HG03139 (cell line): ENCODE measurements around the gene CLIC6.
"Not testable (repeated sequence)": the region's sequence is repeated elsewhere in the genome, so short reads cannot be mapped to it uniquely, and the experiment has no call there.

Experiments
- ATAC-seq: cut with Tn5 transposase; IDR thresholded peaks from one replicate; pipeline ENCODE4 v1.9.1; 2021; ENCODE audit not compliant: unreplicated experiment

The CLIC6 gene

DNA sequence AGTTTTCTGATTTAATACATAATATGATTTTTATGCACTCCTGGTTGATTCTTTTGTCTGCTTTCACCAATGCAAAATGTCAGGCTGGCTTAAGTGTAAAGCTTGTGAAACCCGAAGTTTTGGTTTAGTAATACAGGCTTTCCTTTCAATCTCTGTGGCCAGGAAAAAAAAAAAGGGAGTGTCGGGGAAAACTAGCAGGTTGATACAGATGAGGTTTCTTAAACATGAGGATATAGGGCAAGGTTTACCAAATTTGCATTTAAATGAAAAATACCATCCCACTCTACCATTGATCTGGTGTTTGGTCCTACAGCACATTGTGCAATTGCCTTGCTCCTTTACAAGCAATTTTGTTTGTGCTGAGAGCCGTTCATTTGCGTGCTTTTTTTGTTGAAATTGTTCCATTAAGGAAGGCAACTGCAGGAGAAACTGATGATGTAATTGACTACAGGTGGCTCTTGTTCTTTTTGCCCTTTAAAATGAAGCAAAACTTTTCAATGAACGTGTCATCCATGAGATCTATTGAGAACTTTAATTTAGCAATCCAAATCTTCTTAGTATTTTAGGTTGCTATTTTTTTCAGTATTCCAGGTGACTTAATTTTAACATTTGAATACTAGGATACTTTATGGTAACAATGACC, 22.7 kb downstream of the CLIC6 start:
- no peak for ATAC-seq

DNA sequence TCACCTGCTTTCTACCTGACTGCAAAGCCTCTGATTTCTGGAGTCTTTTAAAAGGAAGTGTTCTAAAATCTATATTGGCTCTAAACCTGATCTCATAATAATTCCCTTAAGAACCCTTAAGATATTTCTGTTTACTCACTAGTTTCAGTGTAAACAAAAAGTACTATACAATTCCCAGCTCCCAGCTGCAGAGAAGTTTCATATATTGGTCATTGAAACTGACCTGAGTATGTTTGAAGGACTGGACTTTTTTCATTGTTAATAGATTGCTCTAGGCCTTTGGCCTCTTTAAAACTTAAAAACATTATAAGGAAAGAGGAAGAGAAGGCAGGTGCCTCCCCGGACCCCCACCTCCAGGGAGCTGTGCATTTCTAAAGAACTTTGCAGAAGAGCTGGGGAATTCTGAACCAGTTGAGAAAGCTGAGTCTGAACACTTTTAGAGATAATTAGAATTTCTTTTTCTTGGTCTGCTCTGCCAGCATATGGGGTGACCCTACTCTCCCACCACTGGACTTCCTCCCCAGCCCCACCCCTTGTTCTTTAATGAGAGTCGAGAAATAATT, 23.7 kb downstream of the CLIC6 start:
- ATAC-seq, result no peak

DNA sequence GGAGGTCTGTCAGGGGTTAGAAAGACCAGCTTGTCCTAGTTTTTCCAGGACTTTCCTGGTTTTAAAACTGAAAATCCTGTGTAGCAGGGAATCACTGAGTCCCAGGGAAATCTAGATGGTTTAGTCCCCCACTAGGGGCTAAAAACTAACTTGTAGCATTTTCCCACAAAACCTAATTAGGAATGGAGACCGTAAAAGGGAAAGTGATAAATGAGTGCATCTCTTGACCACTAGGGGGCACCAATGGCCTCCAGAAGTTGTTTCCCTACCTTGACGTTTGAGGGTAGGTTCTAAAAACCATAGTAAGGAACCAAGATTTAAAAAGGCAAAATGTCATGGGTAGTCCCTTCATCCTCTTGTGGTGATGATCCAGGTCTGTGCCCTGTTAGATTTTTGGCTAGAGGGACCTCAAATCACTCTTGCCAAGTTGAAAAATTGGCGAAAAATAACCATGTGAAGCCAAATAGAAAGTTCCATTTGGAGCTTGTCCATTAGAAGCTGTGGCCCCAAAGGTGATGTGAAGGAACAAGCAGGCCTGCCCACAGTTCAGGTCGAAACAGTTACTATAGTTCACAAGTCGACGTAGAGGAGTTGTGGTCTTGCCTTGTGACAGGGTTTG, 24.5 kb downstream of the CLIC6 start:
- ATAC-seq, result no peak

DNA sequence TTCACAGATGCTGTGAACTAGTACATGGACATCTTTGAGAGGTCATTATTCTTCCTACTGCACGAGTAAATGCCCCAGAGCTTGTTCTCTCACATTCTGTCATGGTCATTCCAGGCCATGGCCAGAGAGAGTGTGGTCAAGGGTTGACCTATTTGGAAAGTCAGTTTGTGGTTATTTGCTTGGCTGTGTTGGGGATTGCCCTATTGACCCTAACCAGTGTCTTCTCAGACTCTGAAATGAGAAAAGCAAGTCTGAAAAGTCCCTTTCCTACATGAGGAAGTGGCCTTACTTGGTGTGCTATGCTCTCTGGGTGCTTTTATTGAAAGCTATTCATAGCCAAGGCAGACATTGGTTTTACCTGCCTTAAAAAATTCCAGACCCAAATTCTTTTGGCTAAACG, 26.6 kb downstream of the CLIC6 start:
- ATAC-seq, result no peak

DNA sequence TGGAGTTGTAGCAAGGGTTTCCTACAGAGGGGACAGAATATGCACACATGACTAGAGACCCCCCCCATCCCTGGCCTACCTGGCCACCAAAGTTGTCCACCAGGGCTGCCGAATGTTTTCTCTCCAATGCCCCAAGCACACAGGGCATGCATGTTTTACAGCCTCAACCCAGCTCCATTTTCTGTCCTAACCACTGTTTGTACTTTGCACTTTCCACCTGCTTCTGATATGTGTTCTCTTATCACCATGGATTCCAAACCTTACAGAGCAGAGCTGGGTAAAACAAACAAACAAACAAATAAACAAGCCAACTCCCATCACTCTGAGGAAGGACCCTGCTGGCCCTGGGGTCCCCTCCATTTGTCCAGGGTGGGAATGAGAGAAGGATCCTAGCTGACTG, 27.3 kb downstream of the CLIC6 start:
- no peak for ATAC-seq

DNA sequence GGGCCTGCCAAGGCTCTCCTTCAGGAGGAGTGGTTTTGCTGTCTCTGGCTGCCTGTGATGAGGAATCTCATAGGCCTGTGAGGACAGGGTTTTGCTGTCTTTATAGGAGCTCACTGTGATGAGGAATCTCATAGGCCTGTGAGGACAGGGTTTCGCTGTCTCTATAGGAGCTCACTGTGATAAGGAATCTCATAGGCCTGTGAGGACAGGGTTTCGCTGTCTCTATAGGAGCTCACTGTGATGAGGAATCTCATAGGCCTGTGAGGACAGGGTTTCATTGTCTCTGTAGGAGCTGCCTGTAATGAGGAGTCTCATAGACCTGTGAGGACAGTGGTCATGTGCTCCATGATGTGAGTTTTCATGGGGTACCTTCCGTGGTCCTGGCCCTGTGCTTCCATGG, 29.0 kb downstream of the CLIC6 start:
- no peak for ATAC-seq

DNA sequence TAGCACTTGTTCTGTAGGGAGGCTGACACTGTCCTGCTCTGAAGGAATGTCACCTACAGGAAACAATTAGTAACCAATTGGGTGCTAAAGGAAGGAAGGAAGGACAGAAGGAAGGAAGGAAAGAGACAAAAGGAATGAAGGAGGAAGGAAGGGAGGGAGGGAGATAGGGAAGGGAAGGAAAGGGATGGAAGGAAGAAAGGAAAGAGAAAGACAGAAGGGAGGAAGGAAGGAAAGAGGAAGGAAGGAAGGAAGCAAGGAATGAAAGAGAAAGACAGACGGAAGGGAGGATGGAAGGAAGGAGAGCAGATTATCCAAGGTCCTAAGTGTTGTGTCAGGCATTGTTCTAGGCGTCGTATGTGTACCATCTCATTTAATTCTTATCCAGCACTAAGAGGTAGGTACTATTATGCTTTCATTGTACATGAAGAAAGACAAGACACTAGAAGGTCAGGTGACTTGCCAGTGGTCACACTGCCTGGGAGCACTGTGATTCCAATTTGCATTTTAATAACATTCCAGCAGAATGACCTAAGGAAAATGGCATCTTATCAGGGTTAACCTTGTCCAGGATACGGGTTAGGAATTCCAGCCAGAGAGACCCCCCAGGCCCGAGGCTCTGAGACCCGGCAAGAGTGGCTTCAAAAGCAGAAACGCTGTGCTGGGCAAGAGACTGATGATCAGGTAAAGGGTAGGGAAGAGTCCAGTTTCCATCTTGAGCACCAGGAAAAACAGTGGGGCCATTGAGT, 29.6 kb downstream of the CLIC6 start:
- no peak for ATAC-seq

DNA sequence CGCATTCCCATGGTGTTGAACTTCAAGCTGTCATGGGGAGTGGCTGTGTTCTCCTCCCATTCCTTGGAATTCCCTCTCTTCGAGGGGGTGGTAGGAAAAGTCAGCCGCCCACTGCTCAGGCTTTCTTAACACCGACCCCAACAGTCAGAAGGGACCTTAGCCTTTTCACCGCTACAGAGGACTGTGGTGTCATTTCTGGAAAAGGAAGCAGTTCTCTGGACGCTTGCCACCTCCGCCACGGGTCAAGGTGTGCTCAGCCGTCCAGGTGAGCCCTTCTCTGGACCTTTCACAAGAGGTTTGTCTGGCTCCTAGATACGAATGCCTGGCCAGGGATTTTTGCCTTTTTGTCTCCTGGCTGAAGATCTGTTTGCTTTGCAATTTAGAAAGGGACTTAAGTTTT, 31.8 kb downstream of the CLIC6 start:
- no peak for ATAC-seq

DNA sequence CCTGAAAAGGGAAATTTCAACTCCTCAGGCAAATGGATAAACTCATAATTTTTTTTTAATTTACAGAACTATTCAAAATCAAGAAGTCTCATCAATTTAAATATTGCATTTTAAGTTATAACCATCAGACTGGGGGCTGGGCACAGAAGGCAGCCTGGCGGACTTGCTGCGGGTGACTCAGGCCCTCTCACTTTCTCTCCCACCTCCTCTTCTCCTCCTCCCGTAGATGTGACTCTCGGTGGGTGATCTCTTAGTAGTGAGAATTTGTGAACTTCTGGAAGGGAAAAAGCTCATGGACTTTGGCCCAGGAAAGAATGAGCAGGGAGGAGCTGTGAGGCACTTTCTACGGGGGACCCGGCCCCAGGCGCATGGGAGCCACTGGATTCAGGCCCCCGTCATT, 32.9 kb downstream of the CLIC6 start:
- ATAC-seq, result no peak

DNA sequence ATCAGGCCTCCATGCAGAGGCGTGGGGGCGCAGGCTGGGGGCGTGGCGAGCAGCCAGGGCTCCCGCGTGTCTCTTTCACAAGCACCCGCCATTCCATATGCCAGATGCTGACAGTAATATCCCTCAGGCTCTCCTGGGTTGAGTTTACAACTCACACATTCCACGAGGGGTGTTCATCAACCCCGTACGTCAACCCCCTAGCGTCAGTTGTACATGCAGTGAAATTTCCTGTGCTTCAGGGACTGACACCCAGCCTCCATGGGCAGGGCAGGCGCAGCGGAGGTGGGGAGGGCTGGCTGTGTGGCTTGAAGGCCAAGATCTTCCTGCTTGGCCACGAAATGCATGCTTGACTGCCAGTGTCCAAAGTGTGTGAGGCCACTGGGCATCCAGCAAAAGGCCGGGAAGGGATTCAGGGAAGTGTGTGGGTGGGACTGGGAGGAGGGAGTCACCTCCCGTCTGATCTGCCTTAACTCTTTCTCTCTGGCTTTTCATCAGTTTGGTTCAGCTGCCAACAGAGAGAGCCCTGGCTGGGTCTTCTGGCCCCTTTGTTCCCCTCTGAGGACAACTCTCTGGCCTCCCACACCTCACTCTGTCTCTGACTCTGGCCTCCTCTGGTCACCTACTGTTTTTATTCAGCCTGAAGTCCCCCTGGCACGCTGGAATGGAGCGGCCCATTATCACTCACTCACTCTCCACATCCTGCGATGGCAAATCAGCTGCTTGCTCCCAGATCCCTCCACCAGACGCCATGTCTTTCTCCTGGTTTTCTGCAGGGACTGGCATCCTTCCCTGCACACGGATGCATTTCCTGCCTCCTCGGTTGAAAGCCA, 33.8 kb downstream of the CLIC6 start:
- ATAC-seq, result no peak

DNA sequence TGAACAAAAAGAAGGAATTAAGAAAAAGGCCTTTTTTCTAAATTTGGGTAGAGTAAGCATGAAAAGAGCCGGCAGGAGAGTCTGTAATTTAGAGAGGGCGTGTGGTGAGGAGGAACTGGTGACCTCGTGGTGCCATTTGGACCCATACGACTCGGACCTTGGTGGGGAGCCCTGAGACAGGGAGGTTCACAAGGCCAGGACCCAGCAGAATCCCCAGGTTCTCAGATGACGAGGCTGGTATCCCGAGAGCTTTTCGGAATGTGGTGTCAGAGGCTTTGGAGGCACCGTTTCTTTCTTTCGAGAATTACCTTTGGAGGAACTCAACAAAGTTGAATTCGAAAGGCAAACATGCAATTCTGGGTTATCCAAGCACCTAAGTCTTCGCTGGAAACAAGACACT, 34.8 kb downstream of the CLIC6 start:
- no peak for ATAC-seq

DNA sequence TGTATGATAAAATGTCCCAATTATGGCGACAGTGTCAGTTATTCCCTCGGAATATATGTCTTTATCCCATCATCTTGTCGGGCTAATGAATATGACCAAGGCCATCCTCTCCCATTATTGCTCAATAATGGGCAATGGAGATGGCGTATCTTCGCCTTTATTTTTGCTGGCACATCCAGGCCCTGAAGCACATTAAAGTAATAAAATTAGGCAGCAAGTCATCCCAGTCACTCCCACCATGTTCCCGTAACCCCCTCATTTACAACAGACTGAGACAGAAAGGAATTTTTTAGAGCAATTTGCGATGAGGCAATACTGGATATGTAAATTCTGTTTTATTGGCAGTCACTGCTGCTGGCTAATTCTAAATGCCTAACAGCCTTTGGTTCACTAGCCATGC, 35.3 kb downstream of the CLIC6 start:
- no peak for ATAC-seq

DNA sequence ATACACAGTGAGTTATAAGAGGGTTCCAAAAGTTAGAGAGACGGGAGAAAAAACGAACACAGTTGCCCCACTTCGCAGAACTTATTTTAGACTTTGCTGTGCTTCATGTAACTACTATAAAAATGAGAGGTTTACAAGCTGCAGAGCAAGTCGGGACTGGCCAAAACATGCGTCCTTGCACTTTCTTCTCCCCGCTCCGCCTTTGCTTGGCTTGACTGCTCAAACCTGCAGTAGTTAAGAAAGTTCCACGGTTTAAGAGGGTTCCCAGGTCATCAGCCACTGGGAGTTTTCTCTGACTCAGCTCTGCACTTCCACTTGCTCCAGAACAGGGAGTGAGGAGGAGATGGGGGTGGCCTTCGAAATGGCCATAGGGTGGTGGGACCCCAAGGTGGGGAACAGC, 36.2 kb downstream of the CLIC6 start:
- no peak for ATAC-seq

DNA sequence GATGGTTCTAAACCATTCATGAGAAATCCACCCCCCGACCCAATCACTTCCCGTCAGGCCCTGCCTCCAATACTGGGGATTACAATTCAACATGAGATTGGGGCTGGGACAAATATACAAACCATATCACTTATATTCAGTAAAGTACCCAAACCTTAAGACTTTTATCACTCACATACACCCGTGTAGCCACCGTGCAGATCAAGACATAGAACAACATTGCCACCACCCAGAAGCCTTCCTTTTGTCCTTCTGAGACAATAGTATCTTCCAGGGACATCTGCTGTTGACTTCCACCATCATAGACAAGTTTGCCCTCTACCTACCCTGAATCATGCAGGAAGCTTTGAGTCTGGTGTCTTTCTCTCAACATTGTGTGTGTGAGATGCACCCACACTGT, 37.5 kb downstream of the CLIC6 start:
- ATAC-seq, result no peak

DNA sequence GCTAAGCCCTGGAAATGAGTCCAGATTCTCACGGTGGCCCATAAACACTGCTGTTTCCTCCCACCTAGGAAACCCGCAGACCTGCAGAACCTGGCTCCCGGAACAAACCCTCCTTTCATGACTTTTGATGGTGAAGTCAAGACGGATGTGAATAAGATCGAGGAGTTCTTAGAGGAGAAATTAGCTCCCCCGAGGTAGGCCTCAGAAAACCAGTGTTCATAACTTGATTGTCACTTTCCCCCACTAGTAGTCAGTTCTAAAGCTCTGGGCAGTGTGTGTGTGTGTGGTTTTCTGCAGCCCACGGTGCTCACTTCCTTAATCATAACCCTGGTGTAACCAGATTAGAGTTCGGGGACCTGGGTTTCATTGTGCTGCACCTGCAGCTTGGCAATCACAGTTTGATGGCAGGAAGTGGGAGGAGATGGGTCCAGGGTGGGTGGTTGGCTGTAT, 39.1 kb downstream of the CLIC6 start:
- ATAC-seq, result peak; percentile 94

DNA sequence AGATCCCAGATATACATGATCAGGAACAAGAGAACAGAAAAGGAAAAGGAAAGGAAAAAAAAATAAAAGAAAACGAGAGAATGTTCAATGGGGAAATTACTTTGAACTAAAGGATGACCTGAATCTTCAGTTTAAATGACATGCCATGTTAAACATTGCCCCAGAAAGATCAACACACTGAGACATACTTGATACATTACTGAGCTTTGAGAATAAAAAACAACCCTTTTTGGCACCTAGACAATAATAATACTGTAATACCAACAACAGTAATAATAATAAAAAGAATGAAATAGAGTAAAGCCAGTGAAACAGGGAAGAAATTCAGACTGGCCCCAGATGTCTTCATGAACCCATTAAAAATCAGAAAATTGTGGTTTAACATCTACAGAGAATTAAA, 44.8 kb downstream of the CLIC6 start:
- no peak for ATAC-seq

DNA sequence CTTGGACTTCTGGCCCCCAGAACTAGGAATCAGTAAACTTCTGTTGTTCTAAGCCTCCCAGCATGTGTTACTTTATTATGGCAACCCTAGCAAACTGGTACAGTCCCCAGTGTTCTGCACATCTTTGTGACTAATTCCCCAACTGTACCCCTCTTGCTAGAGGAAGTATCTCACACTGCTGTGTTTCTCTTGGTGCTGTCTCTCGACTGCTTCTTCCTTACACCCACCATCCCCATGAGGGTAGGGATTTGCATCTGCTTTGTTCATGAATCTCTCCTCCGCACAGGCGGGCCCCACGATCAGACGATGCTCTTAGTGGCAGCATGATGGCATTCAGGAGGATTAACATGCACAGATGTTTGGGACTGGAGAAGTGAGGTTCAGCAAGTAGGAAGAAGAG, 46.7 kb downstream of the CLIC6 start:
- ATAC-seq, result no peak

DNA sequence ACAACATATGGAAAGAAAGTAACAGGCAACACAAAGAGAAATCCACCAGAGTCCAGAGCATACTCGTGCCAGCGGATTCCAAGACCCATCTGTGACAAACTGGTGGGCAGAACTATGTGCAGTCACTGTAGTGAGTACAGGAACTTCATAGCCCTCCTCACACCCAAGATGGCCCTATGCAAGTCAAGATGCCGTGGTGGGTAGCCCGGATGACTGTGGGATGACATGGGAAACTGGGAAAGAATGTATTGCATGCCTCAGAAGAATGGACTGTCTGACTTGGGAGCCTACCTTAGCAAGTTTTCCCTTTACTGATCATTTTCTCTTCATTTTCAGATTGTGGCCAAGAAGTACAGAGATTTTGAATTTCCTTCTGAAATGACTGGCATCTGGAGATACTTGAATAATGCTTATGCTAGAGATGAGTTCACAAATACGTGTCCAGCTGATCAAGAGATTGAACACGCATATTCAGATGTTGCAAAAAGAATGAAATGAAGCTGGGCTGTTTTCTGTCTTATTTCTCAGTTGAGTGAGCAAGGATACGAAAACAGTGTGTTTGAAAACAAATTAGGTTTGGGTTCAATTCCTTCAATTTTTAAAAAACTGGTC, 47.3 kb downstream of the CLIC6 start:
- no peak for ATAC-seq

DNA sequence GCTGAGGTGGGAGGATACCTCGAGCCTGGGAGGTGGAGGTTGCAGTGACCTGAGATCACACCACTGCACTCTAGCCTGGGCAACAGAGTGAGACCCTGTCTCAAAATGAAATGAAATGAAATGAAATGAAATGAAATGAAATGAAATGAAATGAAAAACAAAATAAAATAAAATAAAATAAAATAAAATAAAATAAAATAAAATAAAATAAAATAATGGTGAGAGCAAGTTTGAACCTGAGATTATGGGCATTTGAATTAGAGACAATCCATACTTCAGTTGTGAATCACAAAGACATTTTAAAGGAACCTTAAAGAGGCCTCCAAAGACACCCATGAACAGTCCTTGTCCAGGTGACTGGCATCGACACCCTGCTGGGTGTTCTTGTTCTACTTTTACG, 49.7 kb downstream of the CLIC6 start:
- ATAC-seq, result not testable (repeated sequence)

DNA sequence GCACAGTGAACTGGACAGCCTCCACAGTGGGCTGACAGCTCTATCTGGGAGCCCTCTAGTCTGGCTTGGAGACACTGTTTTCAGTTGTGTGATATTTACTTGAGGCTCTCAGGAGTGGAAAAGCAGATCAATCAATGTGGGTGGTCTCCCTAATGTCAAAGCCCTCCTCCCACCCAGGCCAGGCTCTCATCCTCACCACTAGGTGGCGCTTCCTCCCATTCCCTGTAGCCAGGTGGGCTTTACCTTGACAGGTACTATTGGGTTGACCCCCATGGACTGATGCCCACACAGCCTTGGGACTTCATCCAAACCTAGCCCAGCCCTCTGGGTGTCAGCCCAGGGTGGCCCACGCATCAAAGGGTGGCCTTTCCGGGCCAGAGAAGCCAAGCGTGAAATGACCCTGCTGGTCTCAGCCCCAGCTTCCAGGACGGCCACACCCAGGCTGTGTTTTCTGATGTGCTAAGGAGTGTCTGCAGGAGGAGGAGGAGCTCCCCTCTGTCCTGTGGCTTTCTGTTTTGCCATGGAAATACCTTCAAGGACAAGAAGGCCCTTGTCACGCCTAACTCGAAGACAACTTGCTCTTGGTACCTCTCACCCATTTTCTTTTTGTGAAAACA, 54.0 kb downstream of the CLIC6 start:
- ATAC-seq, result no peak
